Activated T-cell treated with anti-CD3 and anti-CD28 coated beads for 1 hour (primary cell): ENCODE measurements around the gene ACSS1.

Experiments
- DNase-seq: peaks from one replicate; pipeline ENCODE4 v3.0.0-alpha.2; 2020; ENCODE audit warnings: low read depth

ACSS1 gene

GRCh38 chr20:25078662-25079061 is 20.7 kb upstream of the ACSS1 start:
- no peak for DNase-seq

DNA sequence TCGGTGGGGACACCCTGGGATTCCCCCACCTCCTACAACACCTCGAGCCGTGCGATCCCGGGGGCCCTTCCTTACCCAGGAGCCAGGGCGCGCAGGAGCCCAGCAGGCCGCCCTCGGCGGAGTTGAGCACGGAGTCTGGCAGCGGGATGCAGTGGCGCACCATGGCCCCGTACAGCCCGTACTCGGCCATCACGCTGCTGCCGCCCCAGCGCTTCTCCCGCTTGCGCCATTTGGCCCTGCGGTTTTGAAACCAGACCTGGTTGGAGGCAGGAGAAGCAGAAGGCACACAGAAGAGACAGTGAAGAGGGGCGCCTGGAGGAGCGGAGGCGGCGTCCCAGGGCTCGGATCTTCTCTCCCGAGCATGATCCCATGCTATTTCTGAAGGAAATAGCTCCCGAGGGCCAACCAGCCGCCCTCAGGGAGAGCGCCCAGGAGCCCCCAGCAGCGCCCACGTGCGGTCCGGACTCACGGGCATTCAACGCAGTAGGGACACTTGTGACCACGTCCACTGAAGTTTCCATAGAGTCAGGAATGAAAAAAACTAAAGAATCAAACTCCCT is 19.8 kb upstream of the ACSS1 start:
- DNase-seq = no peak

GRCh38 chr20:25076731-25077609 is 19.0 kb upstream of the ACSS1 start:
- DNase-seq = no peak

GRCh38 chr20:25076201-25076600 is 18.3 kb upstream of the ACSS1 start:
- DNase-seq = no peak

DNA sequence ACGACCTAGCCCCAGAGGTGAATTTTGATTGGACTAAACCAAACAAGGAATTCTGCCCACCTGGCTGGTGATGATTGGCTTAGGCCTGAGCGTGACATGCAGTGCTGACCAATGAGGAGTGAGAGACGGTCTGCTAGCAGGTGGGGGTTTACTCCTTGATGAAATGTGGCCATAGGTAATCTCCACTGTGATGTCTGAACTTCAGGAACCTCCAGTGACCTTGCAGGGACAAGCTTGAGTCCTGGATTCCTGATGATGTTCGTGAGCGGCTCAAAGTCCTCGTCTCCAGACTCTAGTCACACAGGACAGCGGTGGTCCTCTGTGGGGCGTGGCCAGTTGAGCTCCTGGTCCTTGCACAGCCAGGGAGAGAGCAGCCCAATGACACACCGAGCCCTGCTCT is 15.6 kb upstream of the ACSS1 start:
- DNase-seq = no peak

GRCh38 chr20:25072226-25072811 is 14.4 kb upstream of the ACSS1 start:
- DNase-seq = no peak

- DNase-seq = no peak
These were observed 13.8 kb upstream of the ACSS1 start for GRCh38 chr20:25071734-25072133.

GRCh38 chr20:25070821-25071473 is 13.0 kb upstream of the ACSS1 start:
- DNase-seq = no peak

DNA sequence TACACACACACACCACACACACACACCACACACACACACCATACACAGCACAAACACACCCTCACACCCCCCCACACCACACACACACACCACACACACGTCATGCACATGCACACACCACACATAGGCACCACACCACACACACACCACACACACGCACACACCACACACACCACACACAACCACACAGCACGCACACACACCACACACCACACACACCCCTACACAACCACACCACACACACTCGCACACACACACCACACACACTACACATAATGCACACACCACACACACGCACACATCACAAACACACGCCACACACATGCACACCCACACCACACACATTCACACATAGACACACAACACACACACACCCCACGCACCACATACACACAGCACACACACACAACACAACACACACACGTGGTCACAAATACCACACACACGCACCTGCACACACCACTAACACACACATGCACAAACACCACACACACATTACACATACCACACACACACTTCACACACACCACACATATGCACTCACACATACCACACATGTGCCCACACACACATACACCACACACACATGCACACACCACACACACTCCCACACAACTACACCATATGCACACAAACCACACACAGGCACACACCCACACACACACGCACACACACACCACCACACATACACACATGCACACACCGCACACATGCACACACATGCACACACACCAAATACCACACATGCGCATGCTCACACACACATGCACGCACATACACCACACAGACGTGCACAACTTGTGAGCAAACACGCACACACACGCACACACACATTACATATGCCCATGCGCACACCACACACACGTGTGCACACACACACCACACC is 9.4 kb upstream of the ACSS1 start:
- DNase-seq = no peak

- no peak for DNase-seq
These were observed 8.4 kb upstream of the ACSS1 start for GRCh38 chr20:25066386-25066785.

DNA sequence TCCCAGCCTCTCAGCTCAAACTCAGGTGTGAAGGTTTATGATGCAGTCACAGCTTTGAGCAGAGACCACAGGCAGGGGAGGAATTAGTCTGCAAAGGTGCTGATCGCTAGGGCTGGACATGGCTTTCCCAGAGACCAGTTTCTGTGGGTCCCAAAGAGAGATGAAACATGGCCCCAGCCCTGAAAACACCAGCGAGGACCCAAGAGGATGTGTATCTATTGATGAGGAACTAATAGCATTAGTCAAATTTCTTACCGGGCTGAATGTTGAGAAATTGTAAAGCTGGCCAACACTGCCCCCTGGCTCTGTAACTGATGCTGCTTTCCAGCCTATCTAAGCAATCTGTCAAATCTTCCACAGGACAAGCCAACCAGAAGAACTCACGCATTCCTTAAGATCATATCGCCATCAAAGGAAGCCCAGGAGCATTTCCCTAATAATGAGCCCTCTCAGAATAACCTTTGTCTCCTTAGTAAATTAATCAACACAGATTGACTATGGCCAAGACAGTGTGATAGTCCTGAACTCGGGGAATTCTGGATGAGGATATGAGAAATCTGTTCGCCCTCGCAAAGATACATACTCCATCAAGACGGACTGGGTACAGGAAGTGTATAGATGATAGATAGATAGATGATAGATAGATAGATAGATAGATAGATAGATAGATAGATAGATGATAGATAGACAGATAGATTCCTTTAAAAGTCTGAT is 7.8 kb upstream of the ACSS1 start:
- peak; percentile 53 for DNase-seq

- DNase-seq = no peak
These were observed 7.2 kb upstream of the ACSS1 start for GRCh38 chr20:25065072-25065624.

DNA sequence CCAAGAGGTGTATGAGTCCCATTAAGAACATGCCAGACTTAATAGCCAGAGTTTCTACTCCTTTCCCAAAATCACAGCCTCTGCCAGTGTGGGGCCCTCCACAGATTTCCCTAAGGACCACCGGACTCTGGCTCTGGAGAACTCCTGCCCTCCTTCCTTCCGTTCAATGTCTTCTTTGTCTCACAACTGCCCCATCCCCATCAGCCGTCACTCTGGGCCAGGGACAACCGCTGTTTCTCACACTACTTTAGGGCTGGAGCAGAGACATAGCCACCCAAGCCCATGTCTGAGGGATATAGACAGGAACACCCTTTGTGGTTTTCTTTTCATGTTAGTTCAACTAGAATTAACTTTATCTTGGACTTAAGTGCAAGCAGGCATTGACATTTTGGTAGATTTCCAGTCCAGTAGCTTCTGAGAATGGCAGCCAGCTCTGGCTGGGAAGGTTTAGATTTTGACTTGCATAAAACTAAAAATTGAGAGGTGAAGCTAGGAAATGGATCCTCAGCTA is 6.7 kb upstream of the ACSS1 start:
- DNase-seq = no peak

DNA sequence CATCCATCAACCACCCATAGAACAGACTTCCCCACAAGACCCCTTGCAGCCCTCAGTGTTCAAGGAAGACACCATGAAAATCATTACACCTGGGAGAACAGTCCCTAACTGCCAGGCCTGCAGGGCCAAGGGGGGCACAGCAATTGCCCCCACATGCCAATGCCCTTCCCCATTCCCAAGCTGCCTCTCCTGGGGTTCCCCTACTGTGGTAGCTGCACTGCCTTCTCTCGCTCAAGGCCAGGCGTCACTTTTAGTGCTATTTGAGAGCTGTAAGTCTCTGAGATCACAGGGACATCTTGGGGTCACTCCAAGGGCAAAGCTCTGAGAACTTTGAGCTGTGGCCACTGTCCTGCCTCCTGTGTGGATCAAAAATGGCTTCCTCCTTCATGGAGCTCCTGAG is 6.0 kb upstream of the ACSS1 start:
- DNase-seq = no peak

- no peak for DNase-seq
These were observed 5.6 kb upstream of the ACSS1 start for GRCh38 chr20:25063546-25063945.

GRCh38 chr20:25062841-25063240 is 4.9 kb upstream of the ACSS1 start:
- no peak for DNase-seq

GRCh38 chr20:25061821-25062530 is 4.0 kb upstream of the ACSS1 start:
- DNase-seq = no peak

DNA sequence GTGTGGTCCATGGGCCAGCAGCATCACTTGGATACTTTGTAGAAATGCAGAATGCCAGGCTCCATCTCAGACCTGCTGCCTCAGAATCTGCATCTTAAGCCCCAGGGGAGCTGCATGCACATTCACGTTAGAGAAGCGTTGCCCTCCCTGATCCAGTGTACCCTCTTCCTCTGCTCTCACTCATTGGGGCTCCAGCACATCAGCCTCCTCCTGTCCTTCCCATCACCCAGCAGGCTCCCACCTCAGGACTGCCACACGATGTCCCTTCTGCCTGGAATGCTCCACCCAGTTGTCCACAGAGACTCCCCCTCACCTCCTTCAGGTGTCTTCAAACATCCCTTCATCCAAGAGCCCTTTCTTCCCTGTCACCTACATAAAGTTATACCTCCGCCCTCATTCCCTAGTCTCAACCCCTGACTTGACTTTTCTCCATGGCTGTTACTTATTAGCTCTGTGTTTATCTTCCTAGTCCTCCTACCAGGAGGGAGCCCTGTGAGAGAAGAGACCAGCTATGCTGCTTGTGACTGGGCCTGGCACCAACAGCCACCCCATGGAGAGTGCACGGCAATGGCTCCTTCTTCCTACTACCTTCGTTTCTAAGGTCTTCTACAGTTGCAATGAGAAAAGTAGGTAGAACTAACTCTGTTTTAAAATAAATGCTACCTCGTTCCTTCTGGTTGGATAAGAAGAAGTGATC is 3.3 kb upstream of the ACSS1 start:
- no peak for DNase-seq

GRCh38 chr20:25059866-25060465 is 2.0 kb upstream of the ACSS1 start:
- DNase-seq = no peak
